A673 (cell line): ENCODE results near the gene RINT1. TPM values are rescaled to one million over a fixed set of nuclear protein-coding genes. Genes with fewer than 3 reads are reported as not detected.
A peak's percentile ranks its signal among the peaks of the same experiment; 100 is the strongest.
"Not testable (repeated sequence)": the region's sequence is repeated elsewhere in the genome, so short reads cannot be mapped to it uniquely, and the experiment has no call there.

Source experiments
- BruUV-seq: library from RNA; stranded (reverse); fragments of 400-500 nt; replicated peaks from 2 replicates; lab custom pipeline; 2021; lab: Mats Ljungman, UMichigan
- CTCF ChIA-PET: fragments of 300-600 bp; sonication (Branson Sonifier 250); formaldehyde crosslinking; loops from one replicate; lab custom pipeline; 2022; ENCODE audit warnings: antibody characterized with exemption; lab: Charles Lee
- POLR2A ChIA-PET: fragments of 300-600 bp; sonication (Branson Sonifier 250); formaldehyde crosslinking; loops from one replicate; lab custom pipeline; 2022; ENCODE audit warnings: antibody characterized with exemption; ENCODE audit not compliant: low non-redundant PET; lab: Charles Lee
- DNase-seq: peaks from one replicate; pipeline ENCODE4 v3.0.0-alpha.2; 2015; ENCODE audit warnings: low spot score
- H3K27ac ChIP-seq: fragments of 200-600 bp; sonication (generic); 2 replicates; pipeline ENCODE4 v1.5.1; 2016; ENCODE audit warnings: mixed run types, low read depth, mild to moderate bottlenecking, mixed read lengths, antibody characterized with exemption, low read length; ENCODE audit not compliant: poor library complexity, severe bottlenecking
- H3K27me3 ChIP-seq: fragments of 200-600 bp; sonication (generic); replicated peaks from 2 replicates; pipeline ENCODE4 v1.6.1; 2017; ENCODE audit warnings: mixed run types, low read depth, mild to moderate bottlenecking, mixed read lengths, antibody characterized with exemption, low read length; ENCODE audit not compliant: insufficient read depth, poor library complexity
- H3K36me3 ChIP-seq: fragments of 200-600 bp; sonication (generic); 2 replicates; pipeline ENCODE4 v1.6.1; 2016; ENCODE audit warnings: mixed run types, mild to moderate bottlenecking, mixed read lengths, antibody characterized with exemption, low read length; ENCODE audit not compliant: insufficient read depth, poor library complexity, severe bottlenecking
- H3K4me1 ChIP-seq: fragments of 200-600 bp; sonication (generic); 2 replicates; pipeline ENCODE4 v1.6.1; 2017; ENCODE audit warnings: mixed run types, mild to moderate bottlenecking, mixed read lengths, antibody characterized with exemption, low read length; ENCODE audit not compliant: insufficient read depth, poor library complexity, severe bottlenecking
- H3K4me3 ChIP-seq: fragments of 200-600 bp; sonication (generic); 2 replicates; pipeline ENCODE4 v1.5.1; 2016; ENCODE audit warnings: low read depth, mixed run types, mild to moderate bottlenecking, mixed read lengths, low read length; ENCODE audit not compliant: poor library complexity, severe bottlenecking
- H3K9me3 ChIP-seq: fragments of 200-600 bp; sonication (generic); 2 replicates; pipeline ENCODE4 v1.6.1; 2016; ENCODE audit warnings: mixed run types, low read depth, mild to moderate bottlenecking, mixed read lengths, antibody characterized with exemption, low read length; ENCODE audit not compliant: poor library complexity, severe bottlenecking
- EZH2 ChIP-seq: fragments of 200-600 bp; sonication (generic); IDR thresholded peaks from 2 replicates; pipeline ENCODE4 v1.6.1; 2017; ENCODE audit warnings: borderline replicate concordance, low read depth, mild to moderate bottlenecking, mixed read lengths, antibody characterized with exemption, low read length; ENCODE audit not compliant: poor library complexity, severe bottlenecking
- intact Hi-C: fragments of 100-400 bp; cut with micrococcal nuclease; formaldehyde crosslinking; loops from one replicate; pipeline ENCODE4 v1.10.0; 2022; ENCODE audit not compliant: unreplicated experiment
- total RNA-seq: library from RNA; stranded (reverse); gene quantifications from 2 replicates; pipeline ENCODE4 v1.2.3, GENCODE V29; 2021
- TF ChIP-seq, protein P1 (sequence below): fragments of 300-800, 200-600 bp; sonication (generic); conservative IDR thresholded peaks from 2 replicates; pipeline ENCODE4 v1.5.1; 2017; ENCODE audit warnings: low read depth, mild to moderate bottlenecking, antibody characterized with exemption, low read length, moderate library complexity, mixed read lengths

The RINT1 gene
- total RNA-seq, 1 experiment from 2014 or later = 34.9 TPM

DNA sequence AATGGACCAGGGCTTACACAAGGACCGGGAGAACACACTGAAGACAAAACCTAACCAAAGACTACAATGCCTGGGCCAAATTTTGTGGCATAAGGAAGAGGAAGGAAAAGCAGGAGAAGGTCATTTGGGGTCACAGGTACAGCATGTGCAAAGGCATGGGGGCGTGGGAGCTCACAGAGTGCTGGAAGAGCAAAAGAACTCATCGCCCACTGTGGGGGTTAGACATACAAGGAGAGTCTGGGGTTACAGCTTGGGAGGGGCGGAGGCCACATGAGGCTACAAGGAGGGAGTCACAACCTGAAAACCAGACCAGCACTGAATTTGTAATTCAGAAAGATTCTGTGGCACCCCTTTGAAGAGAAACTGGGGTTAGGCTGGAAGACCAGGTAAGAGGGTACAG, 19.6 kb upstream of the RINT1 start:
- POLR2A ChIA-PET = no interaction called here
- no peaks in the 10 kb centered on the region for H3K9me3 ChIP-seq

DNA sequence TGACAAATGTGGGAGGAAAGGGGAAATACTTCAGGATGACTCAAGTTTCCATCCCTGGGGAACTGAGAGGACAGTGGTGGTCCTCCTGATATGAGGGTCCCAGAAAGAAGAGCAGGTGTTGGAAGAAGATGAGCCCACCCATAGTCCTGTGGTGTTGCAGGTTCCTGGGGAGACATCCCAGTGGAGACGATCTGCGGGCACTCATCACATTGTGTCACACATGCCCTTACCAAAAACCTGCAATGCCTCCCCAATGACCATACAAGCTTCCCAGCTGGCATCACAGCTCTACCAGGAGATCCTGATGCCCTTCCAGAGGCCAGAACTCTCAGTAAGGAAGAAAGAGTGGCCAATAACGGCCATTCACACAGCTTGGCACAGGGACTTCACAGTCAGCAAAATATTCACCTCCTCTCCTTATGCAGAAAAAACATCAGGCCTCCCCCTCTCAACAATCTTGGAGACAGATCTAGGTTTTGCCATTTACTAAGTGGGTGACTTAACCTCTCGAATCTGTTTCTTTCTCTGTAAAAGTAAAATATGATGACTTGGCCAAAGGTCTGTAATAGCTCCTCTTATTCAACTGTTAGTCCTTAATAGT, 19.0 kb upstream of the RINT1 start:
- no TSS peak for BruUV-seq
- POLR2A ChIA-PET = no interaction called here
- no peak for TF ChIP-seq EZH2
- TF ChIP-seq, protein P1, sequence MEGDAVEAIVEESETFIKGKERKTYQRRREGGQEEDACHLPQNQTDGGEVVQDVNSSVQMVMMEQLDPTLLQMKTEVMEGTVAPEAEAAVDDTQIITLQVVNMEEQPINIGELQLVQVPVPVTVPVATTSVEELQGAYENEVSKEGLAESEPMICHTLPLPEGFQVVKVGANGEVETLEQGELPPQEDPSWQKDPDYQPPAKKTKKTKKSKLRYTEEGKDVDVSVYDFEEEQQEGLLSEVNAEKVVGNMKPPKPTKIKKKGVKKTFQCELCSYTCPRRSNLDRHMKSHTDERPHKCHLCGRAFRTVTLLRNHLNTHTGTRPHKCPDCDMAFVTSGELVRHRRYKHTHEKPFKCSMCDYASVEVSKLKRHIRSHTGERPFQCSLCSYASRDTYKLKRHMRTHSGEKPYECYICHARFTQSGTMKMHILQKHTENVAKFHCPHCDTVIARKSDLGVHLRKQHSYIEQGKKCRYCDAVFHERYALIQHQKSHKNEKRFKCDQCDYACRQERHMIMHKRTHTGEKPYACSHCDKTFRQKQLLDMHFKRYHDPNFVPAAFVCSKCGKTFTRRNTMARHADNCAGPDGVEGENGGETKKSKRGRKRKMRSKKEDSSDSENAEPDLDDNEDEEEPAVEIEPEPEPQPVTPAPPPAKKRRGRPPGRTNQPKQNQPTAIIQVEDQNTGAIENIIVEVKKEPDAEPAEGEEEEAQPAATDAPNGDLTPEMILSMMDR = no peak
- no peaks in the 10 kb centered on the region for H3K4me1 ChIP-seq
- H3K36me3 ChIP-seq = peaks cover 14% of the 10 kb centered on the region
- no peaks in the 10 kb centered on the region for H3K27me3 ChIP-seq
- CTCF ChIA-PET = no interaction called here
- intact Hi-C loops = no loop called here
- H3K4me3 ChIP-seq = no peak overlapping the region
- H3K9me3 ChIP-seq = no peaks in the 10 kb centered on the region
- no peak overlapping the region for H3K27ac ChIP-seq
- no peak for DNase-seq

More for the DNA sequence above, 19.6 kb upstream of the RINT1 start:
- CTCF ChIA-PET = no interaction called here
- no peak for DNase-seq
- H3K4me1 ChIP-seq = no peaks in the 10 kb centered on the region
- H3K27ac ChIP-seq = no peak overlapping the region
- no peak for TF ChIP-seq EZH2
- TF ChIP-seq, protein P1 = no peak
- no TSS peak for BruUV-seq
- intact Hi-C loops = no loop called here
- peaks cover 18% of the 10 kb centered on the region for H3K36me3 ChIP-seq
- no peak overlapping the region for H3K4me3 ChIP-seq
- H3K27me3 ChIP-seq = no peaks in the 10 kb centered on the region

DNA sequence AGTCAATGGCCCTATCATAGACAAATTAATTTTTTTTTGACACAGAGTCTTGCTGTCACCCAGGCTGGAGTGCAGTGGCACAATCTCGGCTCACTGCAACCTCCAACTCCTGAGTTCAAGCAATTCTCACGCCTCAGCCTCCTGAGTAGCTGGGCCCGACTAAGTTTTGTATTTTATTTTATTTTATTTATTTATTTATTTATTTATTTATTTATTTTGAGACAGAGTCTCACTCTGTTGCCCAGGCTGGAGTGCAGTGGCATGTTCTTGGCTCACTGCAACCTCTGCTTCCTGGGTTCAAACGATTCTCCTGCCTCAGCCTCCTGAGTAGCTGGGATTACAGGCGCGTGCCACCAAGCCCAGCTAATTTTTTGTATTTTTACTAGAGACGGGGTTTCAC, 16.4 kb upstream of the RINT1 start:
- BruUV-seq, POLR2A ChIA-PET, H3K9me3 ChIP-seq, H3K4me1 ChIP-seq, H3K27me3 ChIP-seq, H3K27ac ChIP-seq, DNase-seq, H3K36me3 ChIP-seq, intact Hi-C loops, H3K4me3 ChIP-seq, CTCF ChIA-PET: not testable (repeated sequence)

DNA sequence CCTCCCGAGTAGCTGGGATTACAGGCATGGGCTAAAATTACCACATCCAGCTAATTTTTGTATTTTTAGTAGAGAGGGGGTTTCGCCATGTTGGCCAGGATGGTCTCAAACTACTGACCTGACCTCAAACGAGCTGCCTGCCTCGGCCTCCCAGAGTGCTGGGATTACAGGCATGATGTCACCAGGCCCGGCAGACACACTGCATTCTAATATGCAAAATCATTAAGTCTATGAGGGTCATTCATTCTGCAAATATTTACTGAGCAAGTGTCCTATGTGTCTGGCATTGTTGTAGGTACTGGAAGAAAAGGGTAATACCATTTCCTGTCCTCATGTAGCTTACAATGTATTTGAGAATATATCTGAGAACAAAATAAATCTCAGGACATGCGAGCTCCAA, 12.6 kb upstream of the RINT1 start:
- H3K27ac ChIP-seq = no peak overlapping the region
- CTCF ChIA-PET = interaction anchor here (0.7 kb wide), 1 partner anchor 875 kb away, joined by 3 read pairs; no protein-coding TSS in a partner anchor
- peaks cover 7% of the 10 kb centered on the region for H3K36me3 ChIP-seq
- H3K27me3 ChIP-seq = no peaks in the 10 kb centered on the region
- BruUV-seq = no TSS peak
- H3K9me3 ChIP-seq = no peaks in the 10 kb centered on the region
- POLR2A ChIA-PET = no interaction called here
- TF ChIP-seq, protein P1 = no peak
- no peak for TF ChIP-seq EZH2
- no peak overlapping the region for H3K4me3 ChIP-seq
- DNase-seq = no peak
- H3K4me1 ChIP-seq = peaks cover 4% of the 10 kb centered on the region
- intact Hi-C loops = no loop called here

DNA sequence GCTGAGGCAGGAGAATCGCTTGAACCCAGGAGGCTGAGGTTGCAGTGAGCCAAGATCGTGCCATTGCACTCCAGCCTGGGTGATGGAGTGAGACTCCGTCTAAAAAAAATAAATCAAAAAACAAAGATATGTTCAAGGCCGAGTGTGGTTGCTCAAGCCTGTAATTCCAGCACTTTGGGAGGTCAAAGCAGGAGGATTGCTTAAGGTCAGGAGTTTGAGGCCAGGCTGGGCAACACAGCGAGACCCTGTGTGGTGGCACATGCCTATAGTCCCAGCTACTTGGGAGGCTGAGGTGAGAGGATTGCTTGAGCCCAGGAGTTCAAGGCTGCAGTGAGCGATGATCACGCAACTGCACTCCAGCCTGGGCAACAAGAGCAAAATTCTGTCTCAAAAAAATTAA, 11.4 kb upstream of the RINT1 start:
- peak overlapping the region; percentile 78 for H3K4me3 ChIP-seq
- H3K9me3 ChIP-seq, H3K36me3 ChIP-seq, intact Hi-C loops, H3K27me3 ChIP-seq, POLR2A ChIA-PET, DNase-seq, H3K27ac ChIP-seq, CTCF ChIA-PET, H3K4me1 ChIP-seq: not testable (repeated sequence)
- BruUV-seq = TSS peak; percentile 56
